ENCODE data around the gene PDIK1L. TPM values are rescaled to one million over a fixed set of nuclear protein-coding genes. Genes with fewer than 3 reads are reported as not detected.

PDIK1L gene
- total RNA-seq, 1 donor from 2014 or later = 12.0 TPM

GRCh38 chr1:26084091-26084561, 27.5 kb upstream of the PDIK1L start:
- H3K4me1 Mint-ChIP-seq = peaks cover 7% of the 10 kb centered on the region
- H3K9me3 Mint-ChIP-seq = no peaks in the 10 kb centered on the region
- Histone ChIP-seq H3K4me1 (peaks cover 4% of the 10 kb centered on the region), H3K9ac (no peak overlapping the region), H3K27ac (no peak overlapping the region), H3K9me3 (ENCODE audit: low read depth) (no peaks in the 10 kb centered on the region), H3F3A (ENCODE audit: low read depth) (no peaks in the 10 kb centered on the region), H3K27me3 (peaks cover 13% of the 10 kb centered on the region), H3K4me3 (no peak overlapping the region), H3K36me3 (no peaks in the 10 kb centered on the region), H3K79me2 (ENCODE audit: low read depth) (no peaks in the 10 kb centered on the region), H4K20me1 (ENCODE audit: low read depth) (no peaks in the 10 kb centered on the region), H3K4me2 (no peak overlapping the region), H2AFZ (replicated peaks) (no peak overlapping the region)
- no peak overlapping the region for H3K27ac Mint-ChIP-seq
- H3K4me3 Mint-ChIP-seq = no peak overlapping the region
- peaks cover 9% of the 10 kb centered on the region for H3K27me3 Mint-ChIP-seq (ENCODE audit: insufficient read depth, low read depth)
- no peak for DNase-seq (ENCODE audit: low spot score)
- no peaks in the 10 kb centered on the region for H3K36me3 Mint-ChIP-seq
- no peak for TF ChIP-seq EZH2 (IDR thresholded peaks at IDR 0.05)
- TF ChIP-seq, protein P1, sequence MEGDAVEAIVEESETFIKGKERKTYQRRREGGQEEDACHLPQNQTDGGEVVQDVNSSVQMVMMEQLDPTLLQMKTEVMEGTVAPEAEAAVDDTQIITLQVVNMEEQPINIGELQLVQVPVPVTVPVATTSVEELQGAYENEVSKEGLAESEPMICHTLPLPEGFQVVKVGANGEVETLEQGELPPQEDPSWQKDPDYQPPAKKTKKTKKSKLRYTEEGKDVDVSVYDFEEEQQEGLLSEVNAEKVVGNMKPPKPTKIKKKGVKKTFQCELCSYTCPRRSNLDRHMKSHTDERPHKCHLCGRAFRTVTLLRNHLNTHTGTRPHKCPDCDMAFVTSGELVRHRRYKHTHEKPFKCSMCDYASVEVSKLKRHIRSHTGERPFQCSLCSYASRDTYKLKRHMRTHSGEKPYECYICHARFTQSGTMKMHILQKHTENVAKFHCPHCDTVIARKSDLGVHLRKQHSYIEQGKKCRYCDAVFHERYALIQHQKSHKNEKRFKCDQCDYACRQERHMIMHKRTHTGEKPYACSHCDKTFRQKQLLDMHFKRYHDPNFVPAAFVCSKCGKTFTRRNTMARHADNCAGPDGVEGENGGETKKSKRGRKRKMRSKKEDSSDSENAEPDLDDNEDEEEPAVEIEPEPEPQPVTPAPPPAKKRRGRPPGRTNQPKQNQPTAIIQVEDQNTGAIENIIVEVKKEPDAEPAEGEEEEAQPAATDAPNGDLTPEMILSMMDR (IDR thresholded peaks at IDR 0.05) = no peak
- no peak for TF ChIP-seq EZH2phosphoT487 (IDR thresholded peaks at IDR 0.05)

- no peaks in the 10 kb centered on the region for H3K36me3 ChIP-seq
- no peak overlapping the region for H3K27ac ChIP-seq
- H3K27me3 ChIP-seq = peaks cover 13% of the 10 kb centered on the region
- no peak for DNase-seq (ENCODE audit: low spot score)
- H3K4me1 ChIP-seq = peaks cover 4% of the 10 kb centered on the region
- H4K20me1 ChIP-seq (ENCODE audit: low read depth) = no peaks in the 10 kb centered on the region
- no peak overlapping the region for H3K4me2 ChIP-seq
- no peak overlapping the region for H3K9ac ChIP-seq
- H2AFZ ChIP-seq (replicated peaks) = no peak overlapping the region
- no peak overlapping the region for H3K4me3 ChIP-seq
- Mint-ChIP-seq H3K27ac (no peak overlapping the region), H3K9me3 (no peaks in the 10 kb centered on the region), H3K36me3 (no peaks in the 10 kb centered on the region), H3K4me3 (no peak overlapping the region), H3K27me3 (ENCODE audit: insufficient read depth, low read depth) (peaks cover 12% of the 10 kb centered on the region), H3K4me1 (peaks cover under 1% of the 10 kb centered on the region)
- TF ChIP-seq, protein P1 (IDR thresholded peaks at IDR 0.05) = no peak
- TF ChIP-seq EZH2 (IDR thresholded peaks at IDR 0.05) (no peak), EZH2phosphoT487 (IDR thresholded peaks at IDR 0.05) (no peak)
- no peaks in the 10 kb centered on the region for H3K9me3 ChIP-seq (ENCODE audit: low read depth)
- no peaks in the 10 kb centered on the region for H3F3A ChIP-seq (ENCODE audit: low read depth)
- no peaks in the 10 kb centered on the region for H3K79me2 ChIP-seq (ENCODE audit: low read depth)
Observed at GRCh38 chr1:26084844-26085243, 26.8 kb upstream of the PDIK1L start.

GRCh38 chr1:26089125-26089524, 22.5 kb upstream of the PDIK1L start:
- Histone ChIP-seq H3K9me3 (ENCODE audit: low read depth) (no peaks in the 10 kb centered on the region), H3K36me3 (no peaks in the 10 kb centered on the region), H3K79me2 (ENCODE audit: low read depth) (no peaks in the 10 kb centered on the region), H3K4me2 (no peak overlapping the region), H3K4me1 (peaks cover 23% of the 10 kb centered on the region), H2AFZ (replicated peaks) (no peak overlapping the region), H3K27me3 (peaks cover 3% of the 10 kb centered on the region), H3K9ac (no peak overlapping the region), H3K27ac (no peak overlapping the region), H3K4me3 (no peak overlapping the region), H4K20me1 (ENCODE audit: low read depth) (no peaks in the 10 kb centered on the region), H3F3A (ENCODE audit: low read depth) (peaks cover 2% of the 10 kb centered on the region)
- Mint-ChIP-seq H3K4me3 (no peak overlapping the region), H3K27me3 (ENCODE audit: insufficient read depth, low read depth) (peaks cover 10% of the 10 kb centered on the region), H3K36me3 (no peaks in the 10 kb centered on the region), H3K9me3 (peaks cover 3% of the 10 kb centered on the region), H3K27ac (peak overlapping the region; percentile 79), H3K4me1 (peaks cover 16% of the 10 kb centered on the region)
- DNase-seq (ENCODE audit: low spot score) = no peak
- TF ChIP-seq EZH2phosphoT487 (IDR thresholded peaks at IDR 0.05) (no peak), EZH2 (IDR thresholded peaks at IDR 0.05) (no peak)
- TF ChIP-seq, protein P1 (IDR thresholded peaks at IDR 0.05) = no peak
